Upper lobe of left lung (tissue), 6 donors: ENCODE data around the gene DUSP8. TPM values are rescaled to one million over a fixed set of nuclear protein-coding genes. Genes with fewer than 3 reads are reported as not detected.
A peak's percentile ranks its signal among the peaks of the same experiment; 100 is the strongest.

ENCODE experiments used
- ATAC-seq, 2 donors: fragments of 200-7000 bp; cut with Tn5 transposase; one replicate each; pipeline ENCODE4 v1.9.1; 2022; ENCODE audit warnings: mild to moderate bottlenecking in 2 of 2, moderate library complexity in 2 of 2; ENCODE audit not compliant: low FRiP score in 2 of 2
- DNase-seq, 2 donors: peaks; one replicate each; pipeline ENCODE4 v3.0.0-alpha.2; 2019 to 2020
- H3K27ac ChIP-seq, 4 donors: fragments of 200-600 bp; sonication (generic); one replicate each; pipeline ENCODE4 v1.5.1; 2016 to 2019
- H3K27me3 ChIP-seq, 4 donors: fragments of 200-600 bp; sonication (generic); one replicate each; pipeline ENCODE4 v1.5.1; 2017 to 2019
- H3K36me3 ChIP-seq, 4 donors: fragments of 200-600 bp; sonication (generic); one replicate each; pipeline ENCODE4 v1.5.1; 2016 to 2019
- H3K4me1 ChIP-seq, 4 donors: fragments of 200-600 bp; sonication (generic); one replicate each; pipeline ENCODE4 v1.5.1; 2018 to 2019
- H3K4me3 ChIP-seq, 4 donors: fragments of 200-600 bp; sonication (generic); one replicate each; pipeline ENCODE4 v1.5.1; 2017 to 2019; ENCODE audit warnings: mild to moderate bottlenecking in 2 of 4, moderate library complexity in 1 of 4
- H3K9me3 ChIP-seq, 4 donors: fragments of 200-600 bp; sonication (generic); one replicate each; pipeline ENCODE4 v1.5.1; 2018 to 2019
- CTCF ChIP-seq, 6 experiments: fragments of 450-650 bp in 4 of 6; fragments of 200-600 bp in 2 of 6; sonication (generic) in 2 of 6; IDR thresholded peaks; one replicate each; pipeline ENCODE4 v1.5.1; 2016 to 2019; ENCODE audit warnings: antibody characterized with exemption in 6 of 6
- EP300 ChIP-seq, 4 donors: sonication (generic); formaldehyde crosslinking; IDR thresholded peaks; one replicate each; pipeline ENCODE4 v1.5.1; 2017; ENCODE audit warnings: antibody characterized with exemption in 4 of 4, control low read depth in 2 of 4
- POLR2A ChIP-seq, 4 donors: fragments of 450-650 bp; IDR thresholded peaks; one replicate each; pipeline ENCODE4 v1.5.1; 2016 to 2017; ENCODE audit warnings: antibody characterized with exemption in 4 of 4, mild to moderate bottlenecking in 2 of 4
- POLR2AphosphoS5 ChIP-seq, 2 donors: sonication (generic); formaldehyde crosslinking; IDR thresholded peaks; one replicate each; pipeline ENCODE4 v1.5.1; 2017; ENCODE audit warnings: antibody characterized with exemption in 2 of 2
- WGBS, 2 donors: methylation state at CpG; one replicate each; pipeline ENCODE4 v1.1.5; 2017 to 2018; 5-methylcytosine and 5-hydroxymethylcytosine counted together
- total RNA-seq, 6 donors: library from RNA; depleted of rRNA in 4 of 6; stranded (reverse); fragments of >200 nt in 4 of 6; gene quantifications; one replicate each; pipeline versions ENCODE4 v1.1.0 to v1.2.1, GENCODE V29; 2016 to 2021
- donor health status: DM: no; HTN: no; CAD: no; lungs with moderate emphysema.
- donor health status: DM: no; HTN: yes; CAD: no; lungs with severe emphysema.

DUSP8 gene
- total RNA-seq, 6 donors from 2014 or later, result 5.2 to 19.3 (median 13.5) TPM

- 71 to 80% methylated on average over 1 to 12 of the region's 13 CpGs for WGBS, 2 donors
- Histone ChIP-seq H3K27ac (no peak overlapping the region), H3K4me3 (no peak overlapping the region), H3K4me1 (peaks cover 8 to 32% (median 17%) of the 10 kb centered on the region in 4 donors), H3K9me3 (no peaks in the 10 kb centered on the region), H3K27me3 (peaks cover 0 to 7% (median 3%) of the 10 kb centered on the region in 4 donors), H3K36me3 (peaks cover 0 to 35% (median 10%) of the 10 kb centered on the region in 4 donors)
- ATAC-seq, result no peak
- TF ChIP-seq POLR2AphosphoS5 (IDR thresholded peaks at IDR 0.05) (no peak), CTCF (IDR thresholded peaks at IDR 0.05) (no peak), POLR2A (IDR thresholded peaks at IDR 0.05) (no peak), EP300 (IDR thresholded peaks at IDR 0.05) (no peak)
- DNase-seq, result peak in 1 of 2 donors; percentile 63
Measured at GRCh38 chr11:1567052-1567720, 4.9 kb downstream of the DUSP8 start.

GRCh38 chr11:1566381-1567051 lies 5.6 kb downstream of the DUSP8 start:
- 82 to 88% methylated on average over 4 to 20 of the region's 20 CpGs for WGBS, 2 donors
- TF ChIP-seq POLR2AphosphoS5 (IDR thresholded peaks at IDR 0.05) (no peak), EP300 (IDR thresholded peaks at IDR 0.05) (no peak), POLR2A (IDR thresholded peaks at IDR 0.05) (no peak), CTCF (IDR thresholded peaks at IDR 0.05) (no peak)
- ATAC-seq, result no peak

GRCh38 chr11:1565904-1566247 lies 6.2 kb downstream of the DUSP8 start:
- TF ChIP-seq EP300 (IDR thresholded peaks at IDR 0.05) (no peak), POLR2A (IDR thresholded peaks at IDR 0.05) (no peak), CTCF (IDR thresholded peaks at IDR 0.05) (no peak), POLR2AphosphoS5 (IDR thresholded peaks at IDR 0.05) (no peak)
- H3K27ac ChIP-seq, result no peak overlapping the region
- H3K9me3 ChIP-seq, result no peaks in the 10 kb centered on the region
- no peak for DNase-seq
- H3K36me3 ChIP-seq, result peaks cover 0 to 46% (median 11%) of the 10 kb centered on the region in 4 donors
- peaks cover 2 to 26% (median 11%) of the 10 kb centered on the region in 4 donors for H3K4me1 ChIP-seq
- no peak overlapping the region for H3K4me3 ChIP-seq
- WGBS, 2 donors, result 60 to 90% methylated on average over 1 to 5 of the region's 5 CpGs
- ATAC-seq, result no peak
- H3K27me3 ChIP-seq, result no peaks in the 10 kb centered on the region

More at GRCh38 chr11:1566381-1567051, 5.6 kb downstream of the DUSP8 start:
- Histone ChIP-seq H3K27ac (no peak overlapping the region), H3K36me3 (peaks cover 0 to 41% (median 10%) of the 10 kb centered on the region in 4 donors), H3K27me3 (peaks cover 0 to 6% (median 3%) of the 10 kb centered on the region in 4 donors), H3K4me3 (no peak overlapping the region), H3K4me1 (peaks cover 8 to 32% (median 17%) of the 10 kb centered on the region in 4 donors), H3K9me3 (no peaks in the 10 kb centered on the region)
- peak in 1 of 2 donors; percentile 76 for DNase-seq

- Histone ChIP-seq H3K4me3 (no peak overlapping the region), H3K4me1 (peaks cover 0 to 21% (median 7%) of the 10 kb centered on the region in 4 donors), H3K27ac (no peak overlapping the region), H3K36me3 (peaks cover 0 to 48% (median 12%) of the 10 kb centered on the region in 4 donors), H3K27me3 (no peaks in the 10 kb centered on the region), H3K9me3 (no peaks in the 10 kb centered on the region)
- TF ChIP-seq CTCF (IDR thresholded peaks at IDR 0.05), result no peak
- TF ChIP-seq POLR2AphosphoS5 (IDR thresholded peaks at IDR 0.05), result no peak
- TF ChIP-seq EP300 (IDR thresholded peaks at IDR 0.05), result no peak
- no peak for TF ChIP-seq POLR2A (IDR thresholded peaks at IDR 0.05)
- ATAC-seq, result no peak
- DNase-seq, result peak in 1 of 2 donors; percentile 80
- 84 to 92% methylated on average over 11 to 28 of the region's 28 CpGs for WGBS, 2 donors
Measured at GRCh38 chr11:1565173-1565903, 6.7 kb downstream of the DUSP8 start.
